ENCODE results near the gene ZBTB7C. TPM values are rescaled to one million over a fixed set of nuclear protein-coding genes. Genes with fewer than 3 reads are reported as not detected.

The ZBTB7C gene
- polyA plus RNA-seq, 1 donor (not counting 4 experiments of a cell fraction or from before 2014, with no cell fraction given) = 0.58 TPM

- Histone ChIP-seq H3K4me1 (ENCODE audit: control insufficient read depth, extremely low read depth, insufficient read depth, low read length) (peaks cover 13% of the 10 kb centered on the region), H3K27me3 (ENCODE audit: control insufficient read depth, extremely low read depth, insufficient read depth, low read length) (no peaks in the 10 kb centered on the region), H3K9ac (ENCODE audit: control insufficient read depth, extremely low read depth, insufficient read depth, low read length) (no peak overlapping the region), H3K4me2 (ENCODE audit: control insufficient read depth, extremely low read depth, insufficient read depth, low read depth, low read length) (no peak overlapping the region), H3K9me1 (ENCODE audit: control insufficient read depth, extremely low read depth, insufficient read depth, low read length) (peaks cover 2% of the 10 kb centered on the region), H4K20me1 (ENCODE audit: control insufficient read depth, extremely low read depth, insufficient read depth, low read length) (no peaks in the 10 kb centered on the region), H3K4me3 (ENCODE audit: control insufficient read depth in 2 of 3, extremely low read depth in 1 of 3, insufficient read depth in 2 of 3, low read depth in 1 of 3, low read length in 3 of 3) (no peak overlapping the region), H2AFZ (ENCODE audit: control insufficient read depth, low read length) (no peak overlapping the region), H3K79me2 (ENCODE audit: control insufficient read depth, insufficient read depth, low read length) (no peaks in the 10 kb centered on the region), H3K36me3 (ENCODE audit: control insufficient read depth in 2 of 2, extremely low read depth in 1 of 2, insufficient read depth in 2 of 2, low read length in 2 of 2) (no peaks in the 10 kb centered on the region), H3K9me3 (ENCODE audit: control insufficient read depth, low read depth, low read length) (no peaks in the 10 kb centered on the region), H3K27ac (ENCODE audit: control insufficient read depth, insufficient read depth, low read length) (no peak overlapping the region)
- dilution Hi-C loops (cut with MboI; ENCODE audit: extremely low pct_ligation_motif_present, low sequenced_read_pairs) = no loop called here
- DNase-seq (ENCODE audit: low read depth, low spot score) (no peak), FAIRE-seq (no peak)
- TF ChIP-seq CTCF (optimal IDR thresholded peaks at IDR 0.05 in 1 of 3, IDR thresholded peaks at IDR 0.05 in 1 of 3, conservative IDR thresholded peaks at IDR 0.05 in 1 of 3; ENCODE audit: extremely low read depth in 1 of 3, insufficient read depth in 2 of 3, low read length in 3 of 3) = no peak
- TF ChIP-seq EZH2 (IDR thresholded peaks at IDR 0.05; ENCODE audit: low read length) = no peak
Observed at GRCh38 chr18:48157956-48158355, 251.2 kb downstream of the ZBTB7C start.

GRCh38 chr18:48155856-48156255 lies 253.3 kb downstream of the ZBTB7C start:
- no peak overlapping the region for H2AFZ ChIP-seq (ENCODE audit: control insufficient read depth, low read length)
- no peaks in the 10 kb centered on the region for H3K27me3 ChIP-seq (ENCODE audit: control insufficient read depth, extremely low read depth, insufficient read depth, low read length)
- peaks cover 15% of the 10 kb centered on the region for H3K4me1 ChIP-seq (ENCODE audit: control insufficient read depth, extremely low read depth, insufficient read depth, low read length)
- H4K20me1 ChIP-seq (ENCODE audit: control insufficient read depth, extremely low read depth, insufficient read depth, low read length) = no peaks in the 10 kb centered on the region
- H3K79me2 ChIP-seq (ENCODE audit: control insufficient read depth, insufficient read depth, low read length) = no peaks in the 10 kb centered on the region
- TF ChIP-seq CTCF (optimal IDR thresholded peaks at IDR 0.05 in 1 of 3, IDR thresholded peaks at IDR 0.05 in 1 of 3, conservative IDR thresholded peaks at IDR 0.05 in 1 of 3; ENCODE audit: extremely low read depth in 1 of 3, insufficient read depth in 2 of 3, low read length in 3 of 3) (no peak), EZH2 (IDR thresholded peaks at IDR 0.05; ENCODE audit: low read length) (no peak)
- dilution Hi-C loops (cut with MboI; ENCODE audit: extremely low pct_ligation_motif_present, low sequenced_read_pairs) = no loop called here
- no peaks in the 10 kb centered on the region for H3K9me3 ChIP-seq (ENCODE audit: control insufficient read depth, low read depth, low read length)
- no peak overlapping the region for H3K27ac ChIP-seq (ENCODE audit: control insufficient read depth, insufficient read depth, low read length)
- DNase-seq (ENCODE audit: low read depth, low spot score) (no peak), FAIRE-seq (peak; percentile 5)
- H3K9me1 ChIP-seq (ENCODE audit: control insufficient read depth, extremely low read depth, insufficient read depth, low read length) = peaks cover 2% of the 10 kb centered on the region
- no peaks in the 10 kb centered on the region for H3K36me3 ChIP-seq (ENCODE audit: control insufficient read depth in 2 of 2, extremely low read depth in 1 of 2, insufficient read depth in 2 of 2, low read length in 2 of 2)
- no peak overlapping the region for H3K9ac ChIP-seq (ENCODE audit: control insufficient read depth, extremely low read depth, insufficient read depth, low read length)
- no peak overlapping the region for H3K4me2 ChIP-seq (ENCODE audit: control insufficient read depth, extremely low read depth, insufficient read depth, low read depth, low read length)
- no peak overlapping the region for H3K4me3 ChIP-seq (ENCODE audit: control insufficient read depth in 2 of 3, extremely low read depth in 1 of 3, insufficient read depth in 2 of 3, low read depth in 1 of 3, low read length in 3 of 3)
